Mucosa of rectum (tissue), 2 donors: ENCODE measurements around the gene HBZ.
"Not testable (repeated sequence)": the region's sequence is repeated elsewhere in the genome, so short reads cannot be mapped to it uniquely, and the experiment has no call there.

ENCODE experiments used
- H3K27ac ChIP-seq, 2 donors: one replicate each; pipeline ENCODE4 v1.7.0; 2013; ENCODE audit warnings: inconsistent platforms in 2 of 2, low read depth in 2 of 2, low read length in 2 of 2
- H3K27me3 ChIP-seq, 2 donors: one replicate each; pipeline ENCODE4 v1.7.0; 2013; ENCODE audit warnings: low read length in 2 of 2; ENCODE audit not compliant: control insufficient read depth in 2 of 2, insufficient read depth in 2 of 2
- H3K36me3 ChIP-seq, 2 donors: one replicate each; pipeline ENCODE4 v1.7.0; 2013; ENCODE audit warnings: low read length in 2 of 2; ENCODE audit not compliant: control insufficient read depth in 2 of 2, insufficient read depth in 2 of 2
- H3K4me1 ChIP-seq, 2 donors: one replicate each; pipeline ENCODE4 v1.7.0; 2013; ENCODE audit warnings: low read length in 2 of 2, mild to moderate bottlenecking in 1 of 2; ENCODE audit not compliant: control insufficient read depth in 2 of 2, insufficient read depth in 2 of 2
- H3K4me3 ChIP-seq, 2 donors: one replicate each; pipeline ENCODE4 v1.7.0; 2013; ENCODE audit warnings: low read length in 2 of 2
- H3K9ac ChIP-seq, 2 donors: one replicate each; pipeline ENCODE4 v1.7.0; 2013; ENCODE audit warnings: low read length in 2 of 2, low read depth in 1 of 2, mild to moderate bottlenecking in 1 of 2
- H3K9me3 ChIP-seq, 2 donors: one replicate each; pipeline ENCODE4 v1.7.0; 2013; ENCODE audit warnings: low read length in 2 of 2; ENCODE audit not compliant: control insufficient read depth in 2 of 2
- donor health status: healthy.
- donor health status: Normal muscosa, but diverticular disease.

Gene HBZ

GRCh38 chr16:164134-164823 is 11.8 kb downstream of the HBZ start:
- not testable (repeated sequence) for H3K4me3 ChIP-seq, H3K9ac ChIP-seq, H3K27ac ChIP-seq, H3K4me1 ChIP-seq, H3K9me3 ChIP-seq, H3K36me3 ChIP-seq
- peaks cover 35 to 44% of the 10 kb centered on the region in 2 donors for H3K27me3 ChIP-seq

GRCh38 chr16:164827-165538 is 12.5 kb downstream of the HBZ start:
- no peaks in the 10 kb centered on the region for H3K9me3 ChIP-seq
- no peak overlapping the region for H3K27ac ChIP-seq
- H3K9ac ChIP-seq = no peak overlapping the region
- peak overlapping the region in 1 of 2 donors; percentile 7 for H3K4me3 ChIP-seq
- peaks cover 36 to 44% of the 10 kb centered on the region in 2 donors for H3K27me3 ChIP-seq
- H3K36me3 ChIP-seq = no peaks in the 10 kb centered on the region
- H3K4me1 ChIP-seq = peaks cover 0 to 2% of the 10 kb centered on the region in 2 donors

GRCh38 chr16:165539-166374 is 13.3 kb downstream of the HBZ start, which contains the start of gene HBM:
Gene HBM (plus strand): TSS chr16:165978. CDS start chr16:165998, 20 bp downstream.
- no peaks in the 10 kb centered on the region for H3K9me3 ChIP-seq
- H3K36me3 ChIP-seq = no peaks in the 10 kb centered on the region
- H3K4me1 ChIP-seq = peaks cover 0 to 2% of the 10 kb centered on the region in 2 donors
- no peak within 1 kb of the TSS for H3K9ac ChIP-seq
- peak within 1 kb of the TSS in 1 of 2 donors; percentile 7 for H3K4me3 ChIP-seq
- peaks cover 36 to 44% of the 10 kb centered on the region in 2 donors for H3K27me3 ChIP-seq
- H3K27ac ChIP-seq = no peak within 1 kb of the TSS

GRCh38 chr16:166375-167121 is 14.1 kb downstream of the HBZ start:
- Histone ChIP-seq H3K27me3 (peaks cover 36 to 44% of the 10 kb centered on the region in 2 donors), H3K9me3 (no peaks in the 10 kb centered on the region), H3K9ac (no peak overlapping the region), H3K4me1 (peaks cover 0 to 2% of the 10 kb centered on the region in 2 donors), H3K36me3 (no peaks in the 10 kb centered on the region), H3K4me3 (no peak overlapping the region), H3K27ac (no peak overlapping the region)

- Histone ChIP-seq H3K27ac (no peak overlapping the region), H3K4me1 (peaks cover 0 to 2% of the 10 kb centered on the region in 2 donors), H3K36me3 (no peaks in the 10 kb centered on the region), H3K9me3 (no peaks in the 10 kb centered on the region), H3K9ac (no peak overlapping the region), H3K27me3 (peaks cover 36 to 48% of the 10 kb centered on the region in 2 donors), H3K4me3 (no peak overlapping the region)
Observed at GRCh38 chr16:167122-167690, 14.8 kb downstream of the HBZ start.

- H3K4me3 ChIP-seq = no peak overlapping the region
- H3K27ac ChIP-seq = no peak overlapping the region
- H3K9ac ChIP-seq = no peak overlapping the region
- peaks cover 36 to 48% of the 10 kb centered on the region in 2 donors for H3K27me3 ChIP-seq
- no peaks in the 10 kb centered on the region for H3K9me3 ChIP-seq
- no peaks in the 10 kb centered on the region for H3K36me3 ChIP-seq
- peaks cover 0 to 2% of the 10 kb centered on the region in 2 donors for H3K4me1 ChIP-seq
Observed at GRCh38 chr16:168424-168823, 16.0 kb downstream of the HBZ start.

- Histone ChIP-seq H3K36me3 (no peaks in the 10 kb centered on the region), H3K9ac (no peak overlapping the region), H3K27ac (no peak overlapping the region), H3K27me3 (peaks cover 36 to 46% of the 10 kb centered on the region in 2 donors), H3K4me3 (no peak overlapping the region), H3K9me3 (no peaks in the 10 kb centered on the region), H3K4me1 (peaks cover 0 to 2% of the 10 kb centered on the region in 2 donors)
Observed at GRCh38 chr16:169014-169413, 16.6 kb downstream of the HBZ start.

GRCh38 chr16:170088-170507 is 17.7 kb downstream of the HBZ start:
- H3K27ac ChIP-seq, H3K4me1 ChIP-seq, H3K36me3 ChIP-seq, H3K9me3 ChIP-seq, H3K9ac ChIP-seq, H3K4me3 ChIP-seq: not testable (repeated sequence)
- peaks cover 38 to 49% of the 10 kb centered on the region in 2 donors for H3K27me3 ChIP-seq

- no peak overlapping the region for H3K9ac ChIP-seq
- H3K27ac ChIP-seq = no peak overlapping the region
- H3K4me3 ChIP-seq = no peak overlapping the region
- H3K9me3 ChIP-seq = no peaks in the 10 kb centered on the region
- no peaks in the 10 kb centered on the region for H3K36me3 ChIP-seq
- H3K27me3 ChIP-seq = peaks cover 38 to 48% of the 10 kb centered on the region in 2 donors
- no peaks in the 10 kb centered on the region for H3K4me1 ChIP-seq
Observed at GRCh38 chr16:170788-171187, 18.3 kb downstream of the HBZ start.
